ENCODE measurements around the gene ARHGEF28.

ARHGEF28 gene

GRCh38 chr5:73945505-73945904 lies 319.5 kb downstream of the ARHGEF28 start:
- Histone ChIP-seq H3K36me3 (ENCODE audit: control insufficient read depth, insufficient read depth, low read length) (no peaks in the 10 kb centered on the region), H3K4me3 (ENCODE audit: low read length) (no peak overlapping the region), H3K4me1 (ENCODE audit: control insufficient read depth, insufficient read depth, low read length) (no peaks in the 10 kb centered on the region), H3K27me3 (ENCODE audit: control insufficient read depth, insufficient read depth, low read length) (no peaks in the 10 kb centered on the region), H3K27ac (ENCODE audit: low read length) (no peak overlapping the region), H3K9me3 (ENCODE audit: control insufficient read depth, insufficient read depth, low read length) (no peaks in the 10 kb centered on the region)
- no CpG with 5 or more reads among the region's 7 CpGs for WGBS (ENCODE audit: insufficient coverage, insufficient read length)
- DNase-seq (ENCODE audit: low read depth, low spot score): no peak

- no peaks in the 10 kb centered on the region for H3K36me3 ChIP-seq (ENCODE audit: control insufficient read depth, insufficient read depth, low read length)
- no peaks in the 10 kb centered on the region for H3K9me3 ChIP-seq (ENCODE audit: control insufficient read depth, insufficient read depth, low read length)
- no CpG with 5 or more reads among the region's 5 CpGs for WGBS (ENCODE audit: insufficient coverage, insufficient read length)
- no peaks in the 10 kb centered on the region for H3K4me1 ChIP-seq (ENCODE audit: control insufficient read depth, insufficient read depth, low read length)
- H3K27me3 ChIP-seq (ENCODE audit: control insufficient read depth, insufficient read depth, low read length): no peaks in the 10 kb centered on the region
- H3K27ac ChIP-seq (ENCODE audit: low read length): no peak overlapping the region
- H3K4me3 ChIP-seq (ENCODE audit: low read length): no peak overlapping the region
- DNase-seq (ENCODE audit: low read depth, low spot score): no peak
Measured at GRCh38 chr5:73946278-73946677, 320.3 kb downstream of the ARHGEF28 start.

- WGBS (ENCODE audit: insufficient coverage, insufficient read length): no CpG with 5 or more reads among the region's 5 CpGs
- DNase-seq (ENCODE audit: low read depth, low spot score): no peak
Measured at GRCh38 chr5:73946919-73947602, 321.1 kb downstream of the ARHGEF28 start.

GRCh38 chr5:73947906-73948640 lies 322.1 kb downstream of the ARHGEF28 start:
- H3K27ac ChIP-seq (ENCODE audit: low read length): no peak overlapping the region

More at GRCh38 chr5:73946919-73947602, 321.1 kb downstream of the ARHGEF28 start:
- Histone ChIP-seq H3K36me3 (ENCODE audit: control insufficient read depth, insufficient read depth, low read length) (no peaks in the 10 kb centered on the region), H3K27me3 (ENCODE audit: control insufficient read depth, insufficient read depth, low read length) (no peaks in the 10 kb centered on the region), H3K9me3 (ENCODE audit: control insufficient read depth, insufficient read depth, low read length) (no peaks in the 10 kb centered on the region), H3K27ac (ENCODE audit: low read length) (no peak overlapping the region), H3K4me1 (ENCODE audit: control insufficient read depth, insufficient read depth, low read length) (no peaks in the 10 kb centered on the region), H3K4me3 (ENCODE audit: low read length) (no peak overlapping the region)

GRCh38 chr5:73948720-73949119 lies 322.7 kb downstream of the ARHGEF28 start:
- WGBS (ENCODE audit: insufficient coverage, insufficient read length): no CpG with 5 or more reads among the region's 3 CpGs
- DNase-seq (ENCODE audit: low read depth, low spot score): no peak
- Histone ChIP-seq H3K9me3 (ENCODE audit: control insufficient read depth, insufficient read depth, low read length) (no peaks in the 10 kb centered on the region), H3K4me1 (ENCODE audit: control insufficient read depth, insufficient read depth, low read length) (no peaks in the 10 kb centered on the region), H3K27ac (ENCODE audit: low read length) (no peak overlapping the region), H3K36me3 (ENCODE audit: control insufficient read depth, insufficient read depth, low read length) (no peaks in the 10 kb centered on the region), H3K4me3 (ENCODE audit: low read length) (no peak overlapping the region), H3K27me3 (ENCODE audit: control insufficient read depth, insufficient read depth, low read length) (no peaks in the 10 kb centered on the region)

More at GRCh38 chr5:73947906-73948640, 322.1 kb downstream of the ARHGEF28 start:
- 100% methylated on average over 1 of the region's 9 CpGs for WGBS (ENCODE audit: insufficient coverage, insufficient read length)
- H3K4me1 ChIP-seq (ENCODE audit: control insufficient read depth, insufficient read depth, low read length): no peaks in the 10 kb centered on the region
- H3K4me3 ChIP-seq (ENCODE audit: low read length): no peak overlapping the region
- no peaks in the 10 kb centered on the region for H3K27me3 ChIP-seq (ENCODE audit: control insufficient read depth, insufficient read depth, low read length)
- H3K36me3 ChIP-seq (ENCODE audit: control insufficient read depth, insufficient read depth, low read length): no peaks in the 10 kb centered on the region
- H3K9me3 ChIP-seq (ENCODE audit: control insufficient read depth, insufficient read depth, low read length): no peaks in the 10 kb centered on the region
- DNase-seq (ENCODE audit: low read depth, low spot score): no peak

GRCh38 chr5:73950441-73950873 lies 324.5 kb downstream of the ARHGEF28 start:
- Histone ChIP-seq H3K4me3 (ENCODE audit: low read length) (no peak overlapping the region), H3K27ac (ENCODE audit: low read length) (no peak overlapping the region), H3K27me3 (ENCODE audit: control insufficient read depth, insufficient read depth, low read length) (no peaks in the 10 kb centered on the region), H3K36me3 (ENCODE audit: control insufficient read depth, insufficient read depth, low read length) (no peaks in the 10 kb centered on the region), H3K4me1 (ENCODE audit: control insufficient read depth, insufficient read depth, low read length) (no peaks in the 10 kb centered on the region), H3K9me3 (ENCODE audit: control insufficient read depth, insufficient read depth, low read length) (no peaks in the 10 kb centered on the region)
- no CpG with 5 or more reads among the region's 3 CpGs for WGBS (ENCODE audit: insufficient coverage, insufficient read length)
- no peak for DNase-seq (ENCODE audit: low read depth, low spot score)

- H3K27me3 ChIP-seq (ENCODE audit: control insufficient read depth, insufficient read depth, low read length): no peaks in the 10 kb centered on the region
- H3K27ac ChIP-seq (ENCODE audit: low read length): no peak overlapping the region
- no peaks in the 10 kb centered on the region for H3K9me3 ChIP-seq (ENCODE audit: control insufficient read depth, insufficient read depth, low read length)
- WGBS (ENCODE audit: insufficient coverage, insufficient read length): no CpG with 5 or more reads among the region's 3 CpGs
- no peak for DNase-seq (ENCODE audit: low read depth, low spot score)
- no peak overlapping the region for H3K4me3 ChIP-seq (ENCODE audit: low read length)
- H3K4me1 ChIP-seq (ENCODE audit: control insufficient read depth, insufficient read depth, low read length): no peaks in the 10 kb centered on the region
- H3K36me3 ChIP-seq (ENCODE audit: control insufficient read depth, insufficient read depth, low read length): no peaks in the 10 kb centered on the region
Measured at GRCh38 chr5:73950912-73951430, 325.0 kb downstream of the ARHGEF28 start.

- WGBS (ENCODE audit: insufficient coverage, insufficient read length): no CpG with 5 or more reads among the region's 3 CpGs
- H3K4me3 ChIP-seq (ENCODE audit: low read length): no peak overlapping the region
- H3K9me3 ChIP-seq (ENCODE audit: control insufficient read depth, insufficient read depth, low read length): no peaks in the 10 kb centered on the region
- H3K27ac ChIP-seq (ENCODE audit: low read length): no peak overlapping the region
- H3K4me1 ChIP-seq (ENCODE audit: control insufficient read depth, insufficient read depth, low read length): no peaks in the 10 kb centered on the region
- no peaks in the 10 kb centered on the region for H3K27me3 ChIP-seq (ENCODE audit: control insufficient read depth, insufficient read depth, low read length)
- DNase-seq (ENCODE audit: low read depth, low spot score): no peak
- H3K36me3 ChIP-seq (ENCODE audit: control insufficient read depth, insufficient read depth, low read length): no peaks in the 10 kb centered on the region
Measured at GRCh38 chr5:73952872-73953271, 326.9 kb downstream of the ARHGEF28 start.

GRCh38 chr5:73954381-73954780 lies 328.4 kb downstream of the ARHGEF28 start:
- Histone ChIP-seq H3K27ac (ENCODE audit: low read length) (no peak overlapping the region), H3K4me3 (ENCODE audit: low read length) (no peak overlapping the region), H3K9me3 (ENCODE audit: control insufficient read depth, insufficient read depth, low read length) (no peaks in the 10 kb centered on the region), H3K4me1 (ENCODE audit: control insufficient read depth, insufficient read depth, low read length) (no peaks in the 10 kb centered on the region), H3K36me3 (ENCODE audit: control insufficient read depth, insufficient read depth, low read length) (no peaks in the 10 kb centered on the region), H3K27me3 (ENCODE audit: control insufficient read depth, insufficient read depth, low read length) (no peaks in the 10 kb centered on the region)
- WGBS (ENCODE audit: insufficient coverage, insufficient read length): no CpG with 5 or more reads among the region's 2 CpGs
- no peak for DNase-seq (ENCODE audit: low read depth, low spot score)

- no CpG with 5 or more reads among the region's 5 CpGs for WGBS (ENCODE audit: insufficient coverage, insufficient read length)
- no peaks in the 10 kb centered on the region for H3K36me3 ChIP-seq (ENCODE audit: control insufficient read depth, insufficient read depth, low read length)
- no peak for DNase-seq (ENCODE audit: low read depth, low spot score)
- H3K9me3 ChIP-seq (ENCODE audit: control insufficient read depth, insufficient read depth, low read length): no peaks in the 10 kb centered on the region
- H3K27me3 ChIP-seq (ENCODE audit: control insufficient read depth, insufficient read depth, low read length): no peaks in the 10 kb centered on the region
- H3K27ac ChIP-seq (ENCODE audit: low read length): no peak overlapping the region
- no peaks in the 10 kb centered on the region for H3K4me1 ChIP-seq (ENCODE audit: control insufficient read depth, insufficient read depth, low read length)
- H3K4me3 ChIP-seq (ENCODE audit: low read length): no peak overlapping the region
Measured at GRCh38 chr5:73955271-73955846, 329.4 kb downstream of the ARHGEF28 start.
